ENCODE measurements around the gene IMMP2L. TPM values are rescaled to one million over a fixed set of nuclear protein-coding genes. Genes with fewer than 3 reads are reported as not detected.

The IMMP2L gene
- total RNA-seq, 1 experiment from 2014 or later = 28.7 TPM

GRCh38 chr7:111410899-111411298, 151.4 kb downstream of the IMMP2L start:
- no peak for DNase-seq (ENCODE audit: low spot score)
- in situ Hi-C loops (cut with HindIII; ENCODE audit: low sequenced_read_pairs) = no loop called here

- DNase-seq (ENCODE audit: low spot score) = no peak
- in situ Hi-C loops (cut with HindIII; ENCODE audit: low sequenced_read_pairs) = no loop called here
Measured at GRCh38 chr7:111409714-111410422, 152.4 kb downstream of the IMMP2L start.

GRCh38 chr7:111408724-111409123, 153.6 kb downstream of the IMMP2L start:
- in situ Hi-C loops (cut with HindIII; ENCODE audit: low sequenced_read_pairs) = no loop called here
- no peak for DNase-seq (ENCODE audit: low spot score)

DNA sequence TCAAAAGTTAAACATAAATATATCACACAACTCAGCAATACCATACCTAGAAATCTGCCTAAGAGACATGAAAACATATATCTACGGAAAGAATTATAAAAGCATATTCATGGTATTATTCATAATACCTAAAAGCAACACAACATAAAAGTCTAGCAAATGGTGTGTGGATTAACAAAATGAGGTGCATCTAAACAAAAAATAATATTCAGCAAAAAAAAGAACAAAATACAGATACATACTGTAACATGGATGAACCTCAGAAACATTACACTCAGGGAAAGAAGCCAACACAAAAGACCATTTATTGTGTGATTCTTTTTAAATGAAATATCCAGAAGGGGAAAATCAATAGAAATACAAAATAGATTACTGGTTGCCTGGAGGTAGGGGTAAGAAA, 155.0 kb downstream of the IMMP2L start:
- in situ Hi-C loops (cut with HindIII; ENCODE audit: low sequenced_read_pairs) = no loop called here
- no peak for DNase-seq (ENCODE audit: low spot score)

DNA sequence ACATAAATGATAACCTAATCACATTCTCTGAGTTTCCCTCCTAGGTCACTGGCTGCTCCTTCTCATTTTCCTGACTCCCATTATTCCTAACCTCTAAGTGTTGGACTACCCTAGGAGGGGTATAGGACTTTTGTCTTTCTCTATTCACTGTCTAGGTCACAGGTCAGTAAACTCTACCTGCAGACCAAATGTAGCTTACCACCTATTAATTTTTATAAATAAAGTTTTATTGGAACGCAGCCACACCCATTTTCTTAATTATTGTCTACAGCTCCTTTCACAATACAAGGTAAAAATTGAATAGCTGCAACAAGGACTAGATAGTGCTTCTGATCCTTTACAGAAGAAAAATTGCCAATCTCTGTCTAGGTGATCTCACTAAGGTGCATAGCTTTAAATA, 156.7 kb downstream of the IMMP2L start:
- no peak for DNase-seq (ENCODE audit: low spot score)
- in situ Hi-C loops (cut with HindIII; ENCODE audit: low sequenced_read_pairs) = no loop called here

- in situ Hi-C loops (cut with HindIII; ENCODE audit: low sequenced_read_pairs) = no loop called here
- DNase-seq (ENCODE audit: low spot score) = no peak
Measured at GRCh38 chr7:111401516-111401915, 160.8 kb downstream of the IMMP2L start.

- in situ Hi-C loops (cut with HindIII; ENCODE audit: low sequenced_read_pairs) = no loop called here
Measured at GRCh38 chr7:111400088-111400487, 162.2 kb downstream of the IMMP2L start.

DNA sequence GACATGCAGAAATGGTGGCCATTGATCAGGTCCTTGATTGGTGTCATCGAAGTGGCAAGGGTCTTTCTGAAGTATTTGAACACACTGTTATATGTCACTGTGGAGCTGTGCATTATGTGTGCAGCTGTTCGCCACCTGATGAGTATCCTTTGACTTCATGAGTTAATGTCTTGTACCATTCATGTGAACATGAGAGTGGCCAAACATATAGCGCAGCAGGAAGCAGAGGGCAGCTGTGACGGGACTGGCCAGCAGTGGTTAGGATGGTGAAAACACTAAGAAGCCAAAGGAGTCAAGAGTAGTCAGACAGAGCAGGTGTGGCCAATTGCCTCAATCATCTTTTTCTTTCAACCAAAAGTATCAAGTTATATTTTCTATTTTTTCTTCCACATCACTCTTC, 167.4 kb downstream of the IMMP2L start:
- in situ Hi-C loops (cut with HindIII; ENCODE audit: low sequenced_read_pairs) = no loop called here
- no peak for DNase-seq (ENCODE audit: low spot score)

More at GRCh38 chr7:111400088-111400487, 162.2 kb downstream of the IMMP2L start:
- DNase-seq (ENCODE audit: low spot score) = no peak

GRCh38 chr7:111393011-111393754, 169.1 kb downstream of the IMMP2L start:
- DNase-seq (ENCODE audit: low spot score) = no peak
- in situ Hi-C loops (cut with HindIII; ENCODE audit: low sequenced_read_pairs) = no loop called here

DNA sequence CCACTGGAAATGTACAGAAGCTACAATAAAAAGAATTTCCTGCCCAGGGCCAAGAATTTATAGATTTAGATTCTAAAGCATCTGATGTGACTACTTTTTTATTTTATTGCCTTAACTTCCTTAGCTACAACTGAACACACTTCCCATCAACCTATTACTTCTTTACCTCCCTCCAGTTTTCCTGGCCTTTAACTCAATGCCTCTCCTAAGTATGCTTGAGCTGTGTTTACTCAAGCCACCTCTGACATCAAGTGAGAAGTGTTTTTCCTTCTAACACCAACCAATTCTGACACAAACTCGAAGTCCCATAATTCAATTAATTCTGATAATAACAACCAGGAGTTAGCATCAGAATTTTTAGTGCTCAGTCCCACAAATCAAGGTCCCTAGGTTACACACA, 170.0 kb downstream of the IMMP2L start:
- in situ Hi-C loops (cut with HindIII; ENCODE audit: low sequenced_read_pairs) = no loop called here

DNA sequence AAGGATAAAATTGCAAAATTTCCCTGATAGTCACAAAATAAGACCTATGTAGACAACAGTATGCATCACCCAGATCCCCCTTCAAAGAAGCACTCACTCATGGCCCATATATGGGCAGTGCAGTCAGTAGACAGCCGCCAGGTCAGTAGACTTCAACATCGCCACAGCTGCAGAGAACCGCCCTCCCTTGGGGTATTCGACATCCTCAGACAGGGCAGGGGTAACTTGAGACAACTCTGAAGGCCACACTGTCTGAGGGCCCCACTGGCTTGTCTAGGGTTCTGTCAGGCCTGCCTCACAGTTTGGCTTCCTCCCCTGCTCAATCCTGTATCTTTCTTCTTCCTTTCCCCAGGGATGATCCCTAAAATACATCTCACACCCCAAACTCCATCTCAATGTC, 172.3 kb downstream of the IMMP2L start:
- in situ Hi-C loops (cut with HindIII; ENCODE audit: low sequenced_read_pairs) = no loop called here
- no peak for DNase-seq (ENCODE audit: low spot score)

More for the DNA sequence above, 170.0 kb downstream of the IMMP2L start:
- DNase-seq (ENCODE audit: low spot score) = no peak

GRCh38 chr7:111388912-111389311, 173.4 kb downstream of the IMMP2L start:
- DNase-seq (ENCODE audit: low spot score) = no peak
- in situ Hi-C loops (cut with HindIII; ENCODE audit: low sequenced_read_pairs) = no loop called here

GRCh38 chr7:111388016-111388415, 174.3 kb downstream of the IMMP2L start:
- in situ Hi-C loops (cut with HindIII; ENCODE audit: low sequenced_read_pairs) = no loop called here

GRCh38 chr7:111384065-111384891, 178.0 kb downstream of the IMMP2L start:
- DNase-seq (ENCODE audit: low spot score) = no peak
- in situ Hi-C loops (cut with HindIII; ENCODE audit: low sequenced_read_pairs) = no loop called here

More at GRCh38 chr7:111388016-111388415, 174.3 kb downstream of the IMMP2L start:
- no peak for DNase-seq (ENCODE audit: low spot score)

DNA sequence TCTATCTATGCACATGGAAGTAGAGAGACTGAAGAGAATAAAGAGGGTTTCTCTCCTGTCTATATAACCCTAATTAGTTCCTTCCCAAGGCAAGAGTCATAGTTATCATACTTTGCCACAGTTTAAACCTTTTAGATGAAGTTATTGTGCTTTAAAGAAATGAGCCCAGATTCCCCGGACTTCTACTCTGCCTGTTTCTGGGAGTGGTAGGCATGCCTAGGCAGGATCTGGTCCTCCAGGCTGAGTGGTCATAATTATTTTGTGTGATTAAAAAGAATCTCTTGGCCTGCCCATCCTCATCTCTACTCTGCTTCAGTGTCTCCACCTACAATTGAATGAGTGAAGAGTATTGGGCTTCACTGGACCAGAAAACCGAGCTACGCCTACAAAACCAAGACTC, 179.2 kb downstream of the IMMP2L start:
- in situ Hi-C loops (cut with HindIII; ENCODE audit: low sequenced_read_pairs) = no loop called here
- no peak for DNase-seq (ENCODE audit: low spot score)

DNA sequence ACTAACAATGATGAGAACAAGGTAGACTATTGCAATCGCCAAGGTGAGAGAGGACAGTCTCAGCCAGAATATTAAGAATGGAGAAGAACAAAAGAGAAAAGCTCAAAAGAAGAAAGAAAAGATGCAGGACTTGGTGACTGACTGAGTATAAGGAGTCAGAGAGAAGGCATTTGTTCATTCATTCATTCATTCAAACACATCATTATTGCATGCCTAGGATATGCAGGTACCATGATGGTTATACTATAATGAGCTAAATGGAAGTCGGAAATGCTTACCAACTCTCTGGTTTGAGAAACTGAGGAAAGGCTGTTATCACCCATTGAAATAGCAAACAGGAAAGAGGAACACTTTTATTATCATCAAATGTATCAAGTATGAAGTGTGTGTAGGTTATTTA, 180.7 kb downstream of the IMMP2L start:
- in situ Hi-C loops (cut with HindIII; ENCODE audit: low sequenced_read_pairs) = no loop called here
- no peak for DNase-seq (ENCODE audit: low spot score)

DNA sequence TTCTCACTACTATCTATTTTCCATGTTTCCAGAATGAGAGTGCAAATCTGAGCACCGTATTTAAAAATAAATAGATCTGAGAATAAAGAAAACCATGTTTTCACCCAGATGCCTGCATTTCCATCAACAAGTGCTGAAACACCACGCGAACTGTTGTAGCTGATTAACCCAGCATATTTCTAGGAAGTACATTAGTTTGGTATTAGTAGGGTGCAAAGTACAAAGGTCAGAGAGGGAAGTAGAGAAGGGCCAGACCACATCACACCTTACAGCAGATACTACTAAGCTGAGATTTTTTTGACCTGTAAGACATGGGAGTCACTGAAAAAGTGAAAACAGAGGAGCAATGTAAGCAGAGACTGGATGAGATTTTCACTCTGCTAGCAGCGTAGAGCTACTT, 181.3 kb downstream of the IMMP2L start:
- DNase-seq (ENCODE audit: low spot score) = no peak
- in situ Hi-C loops (cut with HindIII; ENCODE audit: low sequenced_read_pairs) = no loop called here

DNA sequence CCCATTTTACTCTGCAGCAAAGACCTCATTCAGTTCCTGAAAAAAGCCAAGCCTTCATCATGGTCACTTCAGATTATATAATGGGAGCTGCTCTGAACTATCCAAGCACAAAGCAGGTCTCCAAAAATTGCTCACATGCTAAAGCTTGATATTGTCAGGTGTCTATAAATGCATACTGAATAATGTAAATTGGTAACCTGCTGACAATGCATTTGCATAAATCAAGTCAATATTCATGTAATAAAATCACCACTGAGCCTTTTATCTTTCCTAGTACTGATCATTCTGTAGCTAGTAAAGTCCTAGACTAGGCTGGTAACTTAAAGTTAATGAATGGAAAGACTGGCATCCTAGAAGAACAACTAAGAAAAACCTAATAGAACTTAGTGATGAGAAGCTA, 188.3 kb downstream of the IMMP2L start:
- in situ Hi-C loops (cut with HindIII; ENCODE audit: low sequenced_read_pairs) = no loop called here
- no peak for DNase-seq (ENCODE audit: low spot score)

DNA sequence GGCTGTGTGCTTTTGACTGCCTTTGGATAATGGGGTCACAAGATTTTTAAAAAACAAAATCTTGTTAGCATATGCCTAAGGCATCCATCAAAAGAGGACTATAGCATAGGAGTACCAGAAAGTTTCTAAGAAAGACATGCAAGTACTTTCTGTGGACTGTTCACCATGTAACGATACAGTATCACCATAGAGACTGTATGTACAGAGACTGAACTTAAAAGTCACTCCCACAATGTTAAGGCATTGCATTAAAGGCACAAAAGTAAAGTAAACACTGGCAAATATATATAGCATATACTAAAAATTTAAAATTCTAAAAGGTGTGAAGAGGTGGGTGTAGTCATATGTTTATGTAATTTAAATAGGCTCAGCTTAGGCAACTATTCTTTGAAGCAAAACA, 190.9 kb downstream of the IMMP2L start:
- in situ Hi-C loops (cut with HindIII; ENCODE audit: low sequenced_read_pairs) = no loop called here
- DNase-seq (ENCODE audit: low spot score) = no peak

DNA sequence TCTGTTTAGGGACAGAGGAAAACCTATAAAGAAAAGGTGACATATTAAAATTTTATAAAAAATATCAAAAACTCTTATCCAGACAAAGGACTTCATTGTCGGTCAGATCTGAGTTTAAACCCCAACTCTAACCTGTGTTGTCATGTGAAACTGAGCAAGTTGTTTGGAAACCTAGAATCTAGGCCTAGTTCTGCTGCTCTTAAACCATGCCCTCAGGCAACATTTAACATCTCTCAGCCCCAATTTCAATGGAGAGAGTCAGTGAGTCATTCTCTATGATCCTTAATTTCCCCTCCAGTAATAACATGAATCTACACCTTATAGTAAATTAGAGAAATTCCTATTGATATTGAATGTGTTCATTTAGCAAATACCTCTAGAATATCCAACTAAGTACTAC, 192.3 kb downstream of the IMMP2L start:
- in situ Hi-C loops (cut with HindIII; ENCODE audit: low sequenced_read_pairs) = no loop called here
- DNase-seq (ENCODE audit: low spot score) = no peak
